Heart left ventricle (tissue), 16 donors: ENCODE measurements around the gene MTHFR. TPM values are rescaled to one million over a fixed set of nuclear protein-coding genes. Genes with fewer than 3 reads are reported as not detected.

Experiments
- ATAC-seq, 4 donors: fragments of 200-7000 bp; cut with Tn5 transposase; one replicate each; pipeline ENCODE4 v1.9.1; 2020 to 2022; ENCODE audit warnings: moderate library complexity in 4 of 4, mild to moderate bottlenecking in 3 of 4, moderate number of reproducible peaks in 1 of 4
- DNase-seq, 5 donors: peaks; one replicate each; pipeline ENCODE4 v3.0.0-alpha.2; 2020
- H3K27ac ChIP-seq, 12 donors: fragments of 200-600 bp; sonication (generic) in 4 of 12; one replicate each; pipeline versions ENCODE4 v1.5.0 to v1.8.0; 2016 to 2022; ENCODE audit warnings: mild to moderate bottlenecking in 2 of 12
- H3K27me3 ChIP-seq, 9 donors: fragments of 200-600 bp; sonication (generic) in 2 of 9; one replicate each; pipeline versions ENCODE4 v1.5.1 to v1.8.0; 2016 to 2022; ENCODE audit warnings: mild to moderate bottlenecking in 3 of 9
- H3K36me3 ChIP-seq, 9 donors: fragments of 200-600 bp; sonication (generic) in 2 of 9; one replicate each; pipeline versions ENCODE4 v1.5.0 to v1.8.0; 2018 to 2022; ENCODE audit warnings: mild to moderate bottlenecking in 2 of 9
- H3K4me1 ChIP-seq, 12 donors: fragments of 200-600 bp; sonication (generic) in 4 of 12; one replicate each; pipeline versions ENCODE4 v1.5.0 to v1.8.0; 2016 to 2022; ENCODE audit warnings: mild to moderate bottlenecking in 3 of 12
- H3K4me3 ChIP-seq, 12 donors: fragments of 200-600 bp; sonication (generic) in 4 of 12; one replicate each; pipeline versions ENCODE4 v1.5.0 to v1.8.0; 2017 to 2022; ENCODE audit warnings: mild to moderate bottlenecking in 9 of 12, moderate library complexity in 4 of 12
- H3K9me3 ChIP-seq, 12 donors: fragments of 200-600 bp; sonication (generic) in 4 of 12; one replicate each; pipeline versions ENCODE4 v1.5.0 to v1.8.0; 2016 to 2022; ENCODE audit warnings: mild to moderate bottlenecking in 1 of 12
- CTCF ChIP-seq, 12 donors: fragments of 200-600 bp; sonication (generic) in 4 of 12; IDR thresholded peaks; one replicate each; pipeline versions ENCODE4 v1.5.0 to v1.8.0; 2018 to 2022; ENCODE audit warnings: antibody characterized with exemption in 12 of 12, mild to moderate bottlenecking in 5 of 12
- POLR2A ChIP-seq, 2 donors: fragments of 450-650 bp; IDR thresholded peaks; one replicate each; pipeline ENCODE4 v1.6.1; 2017; ENCODE audit warnings: antibody characterized with exemption in 2 of 2, mild to moderate bottlenecking in 2 of 2, moderate library complexity in 2 of 2
- WGBS, 4 donors: extraction: QIAGEN DNeasy Blood & Tissue Kit in 2 of 4; methylation state at CpG; one replicate each; pipeline versions ENCODE4 v1.1.5 to v1.1.7; 2013 to 2018; 5-methylcytosine and 5-hydroxymethylcytosine counted together
- intact Hi-C, 10 donors: fragments of 100-400 bp; cut with DNase I; formaldehyde crosslinking; loops; one replicate each; pipeline versions ENCODE4 v1.11.1 to v1.14.2; 2022
- polyA plus RNA-seq, 2 donors: library from polyadenylated mRNA; stranded (reverse); fragments of 200-250 nt; gene quantifications; one replicate each; pipeline ENCODE4 v1.2.3, GENCODE V29; 2013
- total RNA-seq, 9 donors: library from RNA; depleted of rRNA in 2 of 9; stranded (reverse); fragments of >200 nt in 2 of 9; fragmentation: NEBNext Ultra II Directional in 3 of 9; extraction: Animal tissue kit (Norgen Biotek cat#: 25700) in 3 of 9; gene quantifications; one replicate each; pipeline versions ENCODE4 v1.1.0 to v1.2.4, GENCODE V29; 2016 to 2023
- donor health status: ischemic (EF 13 %, LVEDD 7.1; RV severe dilation, severe dysfunction).
- donor health status: healthy with polysubstance abuse.
- donor health status: DM: no; HTN: yes; CAD: no.
- donor health status: DM: no; HTN: no; CAD: no.
- donor health status: ischemic (EF 25% LVEDD 6.9; RV normal size, moderate dysfunction).
- donor health status: ischemic (EF 25% LVEDD 5.7; RV mildly dilated, moderate dysfunction).
- donor health status: healthy.
- donor health status: DM: yes; HTN: yes; CAD: no.
- donor health status: ischemic (EF 35%, LVEDD 5.7; RV mildly dilated, moderate dysfunction).
- donor health status: nonischemic (EF 11% LVEDD 7.7; RV severe dilation, severe dysfunction).
- donor health status: DM: yes; HTN: yes; CAD: no.
- donor health status: PGD.
- donor health status: ischemic (EF 29% LVEDD 5.4; RV normal size, mild dysfunction).
- donor health status: nonischemic (EF 23%, LVEDD 6.1; RV moderate dilation, normal function).

Gene MTHFR
- total and polyA plus RNA-seq, 11 donors = 21.9 to 61.2 (median 38.1) TPM

GRCh38 chr1:11778336-11778735 lies 27.4 kb downstream of the MTHFR start:
- TF ChIP-seq POLR2A (IDR thresholded peaks at IDR 0.05) = no peak
- TF ChIP-seq CTCF (IDR thresholded peaks at IDR 0.05) = no peak
- WGBS, 4 donors = 86 to 98% (median 96%) methylated on average over 6 to 9 of the region's 9 CpGs
- no peak for DNase-seq

GRCh38 chr1:11777658-11778322 lies 28.0 kb downstream of the MTHFR start:
- no peaks in the 10 kb centered on the region for H3K9me3 ChIP-seq

More at GRCh38 chr1:11778336-11778735, 27.4 kb downstream of the MTHFR start:
- H3K9me3 ChIP-seq = no peaks in the 10 kb centered on the region
- no peaks in the 10 kb centered on the region for H3K27me3 ChIP-seq
- H3K4me3 ChIP-seq = no peak overlapping the region
- intact Hi-C loops = no loop called here
- H3K4me1 ChIP-seq = peaks cover 0 to 4% (median 0%) of the 10 kb centered on the region in 12 donors
- ATAC-seq = no peak
- no peaks in the 10 kb centered on the region for H3K36me3 ChIP-seq
- H3K27ac ChIP-seq = no peak overlapping the region

GRCh38 chr1:11774753-11775152 lies 31.0 kb downstream of the MTHFR start:
- intact Hi-C loops = no loop called here
- TF ChIP-seq CTCF (IDR thresholded peaks at IDR 0.05) = no peak
- TF ChIP-seq POLR2A (IDR thresholded peaks at IDR 0.05) = no peak
- DNase-seq (no peak), ATAC-seq (no peak)
- WGBS, 4 donors = 91 to 97% (median 93%) methylated on average over 9 of the region's 9 CpGs
- H3K4me3 ChIP-seq = no peak overlapping the region
- no peak overlapping the region for H3K27ac ChIP-seq
- H3K9me3 ChIP-seq = no peaks in the 10 kb centered on the region
- no peaks in the 10 kb centered on the region for H3K36me3 ChIP-seq
- H3K27me3 ChIP-seq = no peaks in the 10 kb centered on the region
- H3K4me1 ChIP-seq = peaks cover 0 to 4% (median 0%) of the 10 kb centered on the region in 12 donors

More at GRCh38 chr1:11777658-11778322, 28.0 kb downstream of the MTHFR start:
- Histone ChIP-seq H3K4me1 (peaks cover 0 to 4% (median 0%) of the 10 kb centered on the region in 12 donors), H3K36me3 (no peaks in the 10 kb centered on the region), H3K27me3 (no peaks in the 10 kb centered on the region), H3K27ac (no peak overlapping the region), H3K4me3 (no peak overlapping the region)
- intact Hi-C loops = no loop called here
- TF ChIP-seq POLR2A (IDR thresholded peaks at IDR 0.05) (no peak), CTCF (IDR thresholded peaks at IDR 0.05) (no peak)
- WGBS, 4 donors = 79 to 91% (median 81%) methylated on average over 6 to 8 of the region's 8 CpGs
- no peak for DNase-seq
- peak in 1 of 4 donors; percentile 10 for ATAC-seq

GRCh38 chr1:11772458-11772857 lies 33.3 kb downstream of the MTHFR start:
- Histone ChIP-seq H3K4me3 (no peak overlapping the region), H3K36me3 (no peaks in the 10 kb centered on the region), H3K27ac (no peak overlapping the region), H3K4me1 (peaks cover 0 to 12% (median 3%) of the 10 kb centered on the region in 12 donors), H3K9me3 (no peaks in the 10 kb centered on the region), H3K27me3 (no peaks in the 10 kb centered on the region)
- intact Hi-C loops = no loop called here
- DNase-seq (no peak), ATAC-seq (no peak)
- WGBS, 4 donors = 58 to 69% (median 64%) methylated on average over 5 of the region's 5 CpGs
- no peak for TF ChIP-seq POLR2A (IDR thresholded peaks at IDR 0.05)
- TF ChIP-seq CTCF (IDR thresholded peaks at IDR 0.05) = no peak
